Measurements from ENCODE around the gene RNF38. TPM values are rescaled to one million over a fixed set of nuclear protein-coding genes. Genes with fewer than 3 reads are reported as not detected.

RNF38 gene
- total and polyA plus RNA-seq, 4 donors: 7.6 to 41.0 (median 25.6) TPM

DNA sequence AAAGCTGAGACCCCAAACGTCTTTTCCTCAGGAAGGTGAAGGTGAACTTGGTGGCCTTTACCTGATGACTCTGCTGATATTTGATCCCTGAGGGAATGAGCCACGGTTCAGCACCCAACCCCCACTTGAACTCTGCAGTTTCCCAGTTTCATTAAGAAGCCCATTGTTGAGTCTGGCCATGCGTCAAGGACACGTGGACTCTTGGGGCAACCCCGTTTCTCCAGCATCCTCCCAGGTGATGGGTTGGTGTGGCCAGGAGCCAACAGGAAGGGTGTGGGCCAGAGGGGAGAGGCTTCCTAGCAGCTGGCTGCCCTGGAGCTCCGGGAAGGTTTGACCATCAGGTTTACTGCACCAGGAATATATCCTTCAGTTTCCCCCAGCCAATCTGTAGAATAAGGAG, 82.3 kb downstream of the RNF38 start:
- Histone ChIP-seq H3K4me1 (ENCODE audit: control insufficient read depth in 5 of 5, insufficient read depth in 5 of 5, low read length in 5 of 5) (peaks cover 0 to 21% (median 4%) of the 10 kb centered on the region in 5 donors), H3K9ac (ENCODE audit: insufficient read depth in 1 of 2, low read length in 2 of 2) (no peak overlapping the region), H3K27ac (ENCODE audit: low read depth in 1 of 2, low read length in 1 of 2) (no peak overlapping the region), H3K27me3 (ENCODE audit: control insufficient read depth in 3 of 3, insufficient read depth in 3 of 3, low read length in 2 of 3) (no peaks in the 10 kb centered on the region), H3K4me3 (no peak overlapping the region), H3K9me3 (ENCODE audit: control insufficient read depth in 4 of 4, insufficient read depth in 3 of 4, low read length in 3 of 4) (no peaks in the 10 kb centered on the region), H3K36me3 (ENCODE audit: control insufficient read depth in 4 of 4, insufficient read depth in 4 of 4, low read length in 4 of 4) (no peaks in the 10 kb centered on the region)
- ATAC-seq (ENCODE audit: insufficient read depth, low FRiP score) (no peak), DNase-seq (peak in 2 of 3 donors; percentile 24 to 48)
- TF ChIP-seq, protein P1, sequence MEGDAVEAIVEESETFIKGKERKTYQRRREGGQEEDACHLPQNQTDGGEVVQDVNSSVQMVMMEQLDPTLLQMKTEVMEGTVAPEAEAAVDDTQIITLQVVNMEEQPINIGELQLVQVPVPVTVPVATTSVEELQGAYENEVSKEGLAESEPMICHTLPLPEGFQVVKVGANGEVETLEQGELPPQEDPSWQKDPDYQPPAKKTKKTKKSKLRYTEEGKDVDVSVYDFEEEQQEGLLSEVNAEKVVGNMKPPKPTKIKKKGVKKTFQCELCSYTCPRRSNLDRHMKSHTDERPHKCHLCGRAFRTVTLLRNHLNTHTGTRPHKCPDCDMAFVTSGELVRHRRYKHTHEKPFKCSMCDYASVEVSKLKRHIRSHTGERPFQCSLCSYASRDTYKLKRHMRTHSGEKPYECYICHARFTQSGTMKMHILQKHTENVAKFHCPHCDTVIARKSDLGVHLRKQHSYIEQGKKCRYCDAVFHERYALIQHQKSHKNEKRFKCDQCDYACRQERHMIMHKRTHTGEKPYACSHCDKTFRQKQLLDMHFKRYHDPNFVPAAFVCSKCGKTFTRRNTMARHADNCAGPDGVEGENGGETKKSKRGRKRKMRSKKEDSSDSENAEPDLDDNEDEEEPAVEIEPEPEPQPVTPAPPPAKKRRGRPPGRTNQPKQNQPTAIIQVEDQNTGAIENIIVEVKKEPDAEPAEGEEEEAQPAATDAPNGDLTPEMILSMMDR (IDR thresholded peaks at IDR 0.05; ENCODE audit: control extremely low read depth, extremely low read depth): no peak
- WGBS, 2 donors: 23 to 33% methylated on average over 6 of the region's 6 CpGs

- DNase-seq: peak in 1 of 3 donors; percentile 44
These were observed 83.3 kb downstream of the RNF38 start for GRCh38 chr9:36316611-36317317.

DNA sequence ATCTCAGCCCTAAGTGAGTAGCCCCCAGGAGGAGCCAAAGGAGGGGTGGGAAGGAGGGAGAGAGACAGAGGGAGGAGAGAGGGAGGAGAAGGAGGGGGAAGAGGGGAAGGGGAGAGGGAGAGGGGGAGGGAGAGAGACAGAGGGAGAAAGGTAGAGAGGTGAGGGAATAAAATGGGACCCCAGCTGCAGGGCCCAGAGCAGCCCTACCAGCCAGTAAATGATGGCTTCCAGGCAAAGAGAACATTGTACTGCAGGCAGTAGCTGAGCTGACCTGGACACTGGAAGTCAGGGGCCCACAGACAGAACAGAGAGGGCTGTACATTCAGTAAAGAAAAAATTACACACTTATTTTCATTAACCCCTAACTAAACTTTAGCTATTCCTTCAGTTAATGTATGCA, 84.0 kb downstream of the RNF38 start:
- H3K36me3 ChIP-seq (ENCODE audit: control insufficient read depth in 4 of 4, insufficient read depth in 4 of 4, low read length in 4 of 4): no peaks in the 10 kb centered on the region
- no peak for ATAC-seq (ENCODE audit: insufficient read depth, low FRiP score)
- no peak overlapping the region for H3K9ac ChIP-seq (ENCODE audit: insufficient read depth in 1 of 2, low read length in 2 of 2)
- H3K4me3 ChIP-seq: no peak overlapping the region
- no peak for DNase-seq
- TF ChIP-seq, protein P1 (IDR thresholded peaks at IDR 0.05; ENCODE audit: control extremely low read depth, extremely low read depth): no peak
- no peak overlapping the region for H3K27ac ChIP-seq (ENCODE audit: low read depth in 1 of 2, low read length in 1 of 2)
- H3K4me1 ChIP-seq (ENCODE audit: control insufficient read depth in 5 of 5, insufficient read depth in 5 of 5, low read length in 5 of 5): peaks cover 0 to 21% (median 4%) of the 10 kb centered on the region in 5 donors
- H3K9me3 ChIP-seq (ENCODE audit: control insufficient read depth in 4 of 4, insufficient read depth in 3 of 4, low read length in 3 of 4): no peaks in the 10 kb centered on the region
- H3K27me3 ChIP-seq (ENCODE audit: control insufficient read depth in 3 of 3, insufficient read depth in 3 of 3, low read length in 2 of 3): no peaks in the 10 kb centered on the region

More at GRCh38 chr9:36316611-36317317, 83.3 kb downstream of the RNF38 start:
- no peak overlapping the region for H3K9ac ChIP-seq (ENCODE audit: insufficient read depth in 1 of 2, low read length in 2 of 2)
- no peaks in the 10 kb centered on the region for H3K27me3 ChIP-seq (ENCODE audit: control insufficient read depth in 3 of 3, insufficient read depth in 3 of 3, low read length in 2 of 3)
- no peaks in the 10 kb centered on the region for H3K36me3 ChIP-seq (ENCODE audit: control insufficient read depth in 4 of 4, insufficient read depth in 4 of 4, low read length in 4 of 4)
- no peaks in the 10 kb centered on the region for H3K9me3 ChIP-seq (ENCODE audit: control insufficient read depth in 4 of 4, insufficient read depth in 3 of 4, low read length in 3 of 4)
- peaks cover 0 to 21% (median 4%) of the 10 kb centered on the region in 5 donors for H3K4me1 ChIP-seq (ENCODE audit: control insufficient read depth in 5 of 5, insufficient read depth in 5 of 5, low read length in 5 of 5)
- TF ChIP-seq, protein P1 (IDR thresholded peaks at IDR 0.05; ENCODE audit: control extremely low read depth, extremely low read depth): no peak
- H3K4me3 ChIP-seq: no peak overlapping the region
- 51 to 71% methylated on average over 12 of the region's 12 CpGs for WGBS, 2 donors
- ATAC-seq (ENCODE audit: insufficient read depth, low FRiP score): no peak
- H3K27ac ChIP-seq (ENCODE audit: low read depth in 1 of 2, low read length in 1 of 2): peak overlapping the region in 1 of 2 donors; percentile 13

Data from lung (tissue), 12 donors.